Measurements from ENCODE around the gene DAPK2. TPM values are rescaled to one million over a fixed set of nuclear protein-coding genes. Genes with fewer than 3 reads are reported as not detected.
A peak's percentile ranks its signal among the peaks of the same experiment; 100 is the strongest.

Gene DAPK2
- total RNA-seq, 2 donors from 2014 or later, result 28.8 to 57.6 TPM

DNA sequence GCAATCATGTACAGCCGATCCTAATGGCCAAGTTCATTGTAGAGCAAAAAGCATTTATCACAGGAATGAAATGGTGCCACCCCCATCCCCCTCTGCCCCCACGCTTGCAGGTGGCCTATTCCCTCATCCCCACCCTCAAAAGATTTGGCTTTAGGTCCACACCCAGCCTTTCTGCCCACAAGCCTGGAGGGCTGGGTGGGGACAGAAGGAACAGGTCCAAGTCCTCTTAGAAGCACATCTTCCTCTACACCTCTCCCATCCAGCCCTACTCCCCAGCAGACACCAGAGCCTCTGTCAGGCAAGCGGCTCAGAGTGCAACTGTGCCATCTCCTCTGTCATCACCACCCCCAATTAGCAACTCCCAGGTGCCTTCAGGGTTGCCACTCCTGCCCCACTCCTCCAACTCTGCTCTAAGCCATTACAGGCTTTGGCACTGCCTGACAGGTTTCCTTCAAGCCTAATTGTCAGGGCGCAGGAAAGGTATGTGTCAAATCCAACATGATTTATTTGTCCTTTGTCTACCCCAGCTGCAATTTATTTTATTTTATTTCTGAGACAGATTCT, 49.4 kb downstream of the DAPK2 start:
- Histone ChIP-seq H3K27ac (peak overlapping the region; percentile 80 to 87), H3K4me1 (peaks cover 0 to 60% of the 10 kb centered on the region in 2 donors), H3K4me3 (no peak overlapping the region), H3K36me3 (no peaks in the 10 kb centered on the region), H3K27me3 (no peaks in the 10 kb centered on the region), H3K9me3 (no peaks in the 10 kb centered on the region)
- TF ChIP-seq, protein P1, sequence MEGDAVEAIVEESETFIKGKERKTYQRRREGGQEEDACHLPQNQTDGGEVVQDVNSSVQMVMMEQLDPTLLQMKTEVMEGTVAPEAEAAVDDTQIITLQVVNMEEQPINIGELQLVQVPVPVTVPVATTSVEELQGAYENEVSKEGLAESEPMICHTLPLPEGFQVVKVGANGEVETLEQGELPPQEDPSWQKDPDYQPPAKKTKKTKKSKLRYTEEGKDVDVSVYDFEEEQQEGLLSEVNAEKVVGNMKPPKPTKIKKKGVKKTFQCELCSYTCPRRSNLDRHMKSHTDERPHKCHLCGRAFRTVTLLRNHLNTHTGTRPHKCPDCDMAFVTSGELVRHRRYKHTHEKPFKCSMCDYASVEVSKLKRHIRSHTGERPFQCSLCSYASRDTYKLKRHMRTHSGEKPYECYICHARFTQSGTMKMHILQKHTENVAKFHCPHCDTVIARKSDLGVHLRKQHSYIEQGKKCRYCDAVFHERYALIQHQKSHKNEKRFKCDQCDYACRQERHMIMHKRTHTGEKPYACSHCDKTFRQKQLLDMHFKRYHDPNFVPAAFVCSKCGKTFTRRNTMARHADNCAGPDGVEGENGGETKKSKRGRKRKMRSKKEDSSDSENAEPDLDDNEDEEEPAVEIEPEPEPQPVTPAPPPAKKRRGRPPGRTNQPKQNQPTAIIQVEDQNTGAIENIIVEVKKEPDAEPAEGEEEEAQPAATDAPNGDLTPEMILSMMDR (IDR thresholded peaks at IDR 0.05), result no peak
- DNase-seq (ENCODE audit: low spot score), result no peak

DNA sequence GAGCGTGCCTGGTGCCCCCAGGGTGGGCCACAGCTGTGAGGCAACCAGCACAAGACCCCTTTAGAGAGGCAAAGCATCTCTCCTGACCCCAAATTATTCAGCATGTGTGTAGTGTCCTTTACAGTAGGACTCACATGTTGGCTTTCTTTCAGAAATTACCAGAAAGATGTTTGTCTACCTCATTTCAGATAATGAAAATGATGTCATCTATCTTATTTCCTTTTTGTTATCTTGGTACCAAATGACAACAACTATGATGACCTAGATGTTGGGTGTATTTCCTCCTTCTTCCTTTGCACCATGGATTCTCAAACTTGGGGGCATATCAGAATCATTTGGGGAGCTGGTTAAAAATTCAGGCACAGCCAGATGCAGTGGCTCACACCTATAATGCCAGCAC, 50.5 kb downstream of the DAPK2 start:
- DNase-seq (ENCODE audit: low spot score), result no peak
- Histone ChIP-seq H3K9me3 (no peaks in the 10 kb centered on the region), H3K36me3 (no peaks in the 10 kb centered on the region), H3K27me3 (no peaks in the 10 kb centered on the region), H3K4me3 (no peak overlapping the region), H3K27ac (peak overlapping the region; percentile 80 to 87), H3K4me1 (peaks cover 0 to 71% of the 10 kb centered on the region in 2 donors)
- TF ChIP-seq, protein P1 (IDR thresholded peaks at IDR 0.05), result no peak

DNA sequence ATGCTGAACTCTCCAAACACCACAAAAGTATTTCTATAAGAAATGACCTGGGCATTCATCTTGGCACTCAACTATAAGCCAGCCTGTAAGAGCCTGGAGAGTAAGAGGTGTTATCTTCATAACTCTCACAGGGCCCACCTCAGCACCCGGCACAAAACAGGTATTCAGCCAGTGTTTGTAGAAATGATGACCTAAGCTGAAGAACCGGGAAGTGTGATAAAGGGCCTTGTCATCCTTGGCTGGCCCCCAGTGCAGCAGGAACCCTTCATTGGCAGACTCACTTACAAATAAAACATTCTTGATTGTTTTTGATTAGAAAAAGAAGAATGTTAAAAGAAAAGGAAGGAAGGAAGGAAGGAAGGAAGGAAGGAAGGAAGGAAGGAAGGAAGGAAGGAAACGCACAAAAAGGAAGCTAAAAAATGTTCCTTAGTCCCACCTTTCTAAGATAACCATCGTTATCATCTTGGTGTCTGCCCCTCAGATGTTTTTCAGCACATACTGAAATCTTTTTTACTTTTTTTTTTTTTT, 52.1 kb downstream of the DAPK2 start:
- Histone ChIP-seq H3K27ac (peak overlapping the region; percentile 86 to 90), H3K27me3 (no peaks in the 10 kb centered on the region), H3K9me3 (no peaks in the 10 kb centered on the region), H3K4me1 (peaks cover 0 to 59% of the 10 kb centered on the region in 2 donors), H3K36me3 (no peaks in the 10 kb centered on the region), H3K4me3 (no peak overlapping the region)
- DNase-seq (ENCODE audit: low spot score), result no peak
- TF ChIP-seq, protein P1 (IDR thresholded peaks at IDR 0.05), result no peak

DNA sequence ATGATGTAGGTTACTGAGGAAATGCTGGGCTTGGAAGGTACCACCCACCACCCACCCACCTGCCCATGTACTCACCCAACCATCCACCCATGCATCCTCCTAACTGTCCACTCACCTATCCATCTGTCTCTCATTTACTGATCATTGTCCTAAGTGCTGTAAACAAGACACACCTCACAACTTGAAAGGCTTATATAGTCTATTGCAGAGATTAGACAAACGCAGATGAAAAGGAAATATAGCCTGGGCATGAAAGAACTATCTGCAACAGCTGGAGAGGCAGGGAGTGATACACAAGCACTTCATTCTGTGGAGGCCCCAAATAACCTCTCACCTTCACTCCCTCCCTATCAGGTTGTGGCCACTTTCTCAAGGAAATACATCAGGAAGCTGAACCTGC, 54.0 kb downstream of the DAPK2 start:
- H3K27ac ChIP-seq, result peak overlapping the region; percentile 86 to 90
- peaks cover 0 to 45% of the 10 kb centered on the region in 2 donors for H3K4me1 ChIP-seq
- TF ChIP-seq, protein P1 (IDR thresholded peaks at IDR 0.05), result no peak
- H3K36me3 ChIP-seq, result no peaks in the 10 kb centered on the region
- DNase-seq (ENCODE audit: low spot score), result no peak
- no peaks in the 10 kb centered on the region for H3K27me3 ChIP-seq
- no peak overlapping the region for H3K4me3 ChIP-seq
- H3K9me3 ChIP-seq, result no peaks in the 10 kb centered on the region

DNA sequence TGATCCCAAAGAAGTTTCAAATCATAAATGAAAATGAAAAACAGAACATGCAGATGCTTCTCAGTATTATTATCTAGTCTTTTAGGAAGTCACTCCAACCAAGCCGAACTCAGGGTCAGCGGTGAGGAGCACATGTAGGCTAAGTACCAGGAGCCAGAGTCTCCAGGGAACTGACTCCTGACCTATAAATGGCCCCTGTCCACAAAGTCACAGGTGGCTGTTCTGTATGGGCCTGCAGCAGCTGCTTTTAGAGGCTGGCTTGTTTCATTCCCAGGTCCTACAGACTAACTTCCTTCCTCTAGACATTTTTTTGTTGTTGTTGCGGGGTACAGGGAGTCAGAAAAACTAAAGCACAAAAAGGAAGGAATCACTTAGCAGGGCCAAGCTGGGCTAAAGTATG, 54.6 kb downstream of the DAPK2 start:
- TF ChIP-seq, protein P1 (IDR thresholded peaks at IDR 0.05), result no peak
- Histone ChIP-seq H3K27me3 (no peaks in the 10 kb centered on the region), H3K27ac (peak overlapping the region; percentile 86 to 90), H3K9me3 (no peaks in the 10 kb centered on the region), H3K4me1 (peaks cover 0 to 47% of the 10 kb centered on the region in 2 donors), H3K36me3 (no peaks in the 10 kb centered on the region), H3K4me3 (no peak overlapping the region)
- no peak for DNase-seq (ENCODE audit: low spot score)

DNA sequence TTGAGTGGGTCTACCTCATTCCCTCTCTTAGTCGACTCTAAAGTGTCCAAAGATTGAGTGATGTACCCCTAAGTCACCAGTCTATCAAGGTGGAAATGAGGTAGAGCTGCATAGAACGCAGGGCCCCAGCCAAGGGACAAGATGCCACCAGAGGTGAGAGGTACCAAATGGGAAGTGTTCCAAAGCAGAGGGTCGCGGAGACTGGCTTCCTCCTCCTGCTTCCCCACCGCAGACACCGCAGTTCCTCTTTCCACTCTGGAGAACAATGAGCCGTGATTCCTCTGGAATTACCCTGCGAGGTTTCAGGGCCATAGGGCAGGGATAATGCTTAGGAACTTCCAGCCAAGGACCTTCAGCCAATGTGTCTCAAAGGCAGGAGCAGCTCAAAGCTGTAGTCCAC, 55.8 kb downstream of the DAPK2 start:
- no peak overlapping the region for H3K4me3 ChIP-seq
- H3K27me3 ChIP-seq, result no peaks in the 10 kb centered on the region
- peak overlapping the region; percentile 86 to 90 for H3K27ac ChIP-seq
- TF ChIP-seq, protein P1 (IDR thresholded peaks at IDR 0.05), result no peak
- no peak for DNase-seq (ENCODE audit: low spot score)
- no peaks in the 10 kb centered on the region for H3K36me3 ChIP-seq
- H3K4me1 ChIP-seq, result peaks cover 0 to 57% of the 10 kb centered on the region in 2 donors
- H3K9me3 ChIP-seq, result no peaks in the 10 kb centered on the region

All from right atrium auricular region (tissue), 2 donors.